Neural cell (in vitro differentiated cells): Measurements from ENCODE around the gene SCGN. TPM values are rescaled to one million over a fixed set of nuclear protein-coding genes. Genes with fewer than 3 reads are reported as not detected.

Experiments used
- H2AFZ ChIP-seq: fragments of 200-600, 300-800 bp; sonication (generic), shearing (Covaris generic); 2 replicates; pipeline ENCODE4 v1.6.0; 2014; ENCODE audit warnings: low read depth, mild to moderate bottlenecking, antibody characterized with exemption, low read length, moderate library complexity
- H3F3A ChIP-seq: fragments of 200-600 bp; shearing (Covaris generic); 2 replicates; pipeline ENCODE4 v1.6.1; 2016; ENCODE audit warnings: mild to moderate bottlenecking, moderate library complexity, mixed read lengths, antibody characterized with exemption, low read length; ENCODE audit not compliant: insufficient read depth, poor library complexity, severe bottlenecking
- H3K27ac ChIP-seq: fragments of 200-600, 300-800 bp; sonication (generic), shearing (Covaris generic); 2 replicates; pipeline ENCODE4 v1.5.1; 2014; ENCODE audit warnings: mild to moderate bottlenecking, low read length, moderate library complexity
- H3K27me3 ChIP-seq: fragments of 300-800, 200-600 bp; sonication (generic), shearing (Covaris generic); 2 replicates; pipeline ENCODE4 v1.6.0; 2014; ENCODE audit warnings: mild to moderate bottlenecking, low read depth, low read length, moderate library complexity; ENCODE audit not compliant: insufficient read depth
- H3K36me3 ChIP-seq: fragments of 300-800, 200-600 bp; sonication (generic), shearing (Covaris generic); 2 replicates; pipeline ENCODE4 v1.5.1; 2014; ENCODE audit warnings: mild to moderate bottlenecking, antibody characterized with exemption, low read length, moderate library complexity; ENCODE audit not compliant: insufficient read depth
- H3K4me2 ChIP-seq: fragments of 300-800, 200-600 bp; sonication (generic), shearing (Covaris generic); 2 replicates; pipeline ENCODE4 v1.6.0; 2014; ENCODE audit warnings: mild to moderate bottlenecking, low read length
- H3K4me3 ChIP-seq: fragments of 300-800, 200-600 bp; sonication (generic), shearing (Covaris generic); 2 replicates; pipeline ENCODE4 v1.5.1; 2014; ENCODE audit warnings: mild to moderate bottlenecking, low read length, moderate library complexity
- H3K79me2 ChIP-seq: fragments of 200-600 bp; shearing (Covaris generic); replicated peaks from 2 replicates; pipeline ENCODE4 v1.6.0; 2014; ENCODE audit warnings: mild to moderate bottlenecking, low read length, moderate library complexity; ENCODE audit not compliant: insufficient read depth
- H3K9ac ChIP-seq: fragments of 300-800, 200-600 bp; sonication (generic), shearing (Covaris generic); 2 replicates; pipeline ENCODE4 v1.6.1; 2016; ENCODE audit warnings: mild to moderate bottlenecking, low read length, mixed read lengths
- H3K9me2 ChIP-seq: fragments of 200-600 bp; shearing (Covaris generic); 2 replicates; pipeline ENCODE4 v1.6.1; 2016; ENCODE audit warnings: mild to moderate bottlenecking, low read length, mixed read lengths; ENCODE audit not compliant: insufficient read depth
- H3K9me3 ChIP-seq: fragments of 200-600, 300-800 bp; sonication (generic), shearing (Covaris generic); 2 replicates; pipeline ENCODE4 v1.6.1; 2016; ENCODE audit warnings: mild to moderate bottlenecking, mixed run types, low read length, moderate library complexity, mixed read lengths
- H4K20me1 ChIP-seq: fragments of 200-600 bp; shearing (Covaris generic); 2 replicates; pipeline ENCODE4 v1.6.1; 2016; ENCODE audit warnings: mild to moderate bottlenecking, mixed run types; ENCODE audit not compliant: insufficient read depth
- EP300 ChIP-seq: fragments of 450-650 bp; conservative IDR thresholded peaks from 2 replicates; pipeline ENCODE4 v1.6.1; 2014; ENCODE audit warnings: antibody characterized with exemption, mild to moderate bottlenecking, moderate library complexity; ENCODE audit not compliant: poor library complexity, severe bottlenecking
- EZH2 ChIP-seq: fragments of 200-600, 300-800 bp; shearing (Covaris generic), sonication (generic); IDR thresholded peaks from 2 replicates; pipeline ENCODE4 v1.6.1; 2014; ENCODE audit warnings: antibody characterized with exemption, low read length, borderline replicate concordance, mild to moderate bottlenecking; ENCODE audit not compliant: insufficient read depth, poor library complexity, severe bottlenecking
- MXI1 ChIP-seq: fragments of 450-650 bp; conservative IDR thresholded peaks from 2 replicates; pipeline ENCODE4 v1.6.1; 2014; ENCODE audit warnings: antibody characterized with exemption, mild to moderate bottlenecking; ENCODE audit not compliant: poor library complexity, severe bottlenecking
- POLR2AphosphoS5 ChIP-seq: IDR thresholded peaks from 2 replicates; pipeline ENCODE4 v1.6.1; 2012
- RAD21 ChIP-seq: fragments of 450-650 bp; conservative IDR thresholded peaks from 2 replicates; pipeline ENCODE4 v1.6.1; 2014; ENCODE audit warnings: antibody characterized with exemption, mild to moderate bottlenecking, moderate library complexity
- SMC3 ChIP-seq: fragments of 450-650 bp; conservative IDR thresholded peaks from 2 replicates; pipeline ENCODE4 v1.6.1; 2014; ENCODE audit warnings: antibody characterized with exemption, mild to moderate bottlenecking, moderate library complexity; ENCODE audit not compliant: poor library complexity
- TAF1 ChIP-seq: IDR thresholded peaks from 2 replicates; pipeline ENCODE4 v1.6.1; 2012; ENCODE audit warnings: low read depth
- polyA plus RNA-seq: library from polyadenylated mRNA; depleted of rRNA; stranded (reverse); fragments of >200 nt; gene quantifications from 2 replicates; pipeline ENCODE4 v1.2.3, GENCODE V29; 2014
- TF ChIP-seq, protein P1 (sequence below): IDR thresholded peaks from 2 replicates; pipeline ENCODE4 v1.6.1; 2012; ENCODE audit warnings: borderline replicate concordance
- TF ChIP-seq, protein P2 (sequence below): fragments of 450-650 bp; IDR thresholded peaks from 2 replicates; pipeline ENCODE4 v1.5.1; 2014; ENCODE audit warnings: antibody characterized with exemption, mild to moderate bottlenecking, moderate library complexity; ENCODE audit not compliant: poor library complexity, severe bottlenecking

The SCGN gene
- polyA plus RNA-seq, 1 donor from 2014 or later = 254 TPM

DNA sequence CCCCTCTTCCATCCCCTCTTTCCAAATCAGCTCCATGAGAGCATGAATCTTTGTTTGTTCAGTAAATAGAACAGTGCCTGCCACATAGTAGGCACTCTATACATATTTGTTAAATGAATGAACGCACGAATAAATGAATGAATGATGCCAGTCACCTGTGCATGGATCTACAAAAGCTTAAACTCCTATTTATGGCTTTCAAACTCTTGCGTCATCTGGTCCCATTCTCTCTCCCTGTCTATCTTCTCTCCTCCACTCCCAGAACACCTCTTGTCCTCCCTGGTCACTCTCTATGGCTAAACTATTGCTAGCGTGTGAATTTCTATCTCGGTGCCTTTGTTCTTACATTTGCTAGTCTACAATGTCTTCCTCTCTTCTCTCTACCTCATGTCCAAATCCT, 24.8 kb downstream of the SCGN start:
- Histone ChIP-seq H3K9ac (no peak overlapping the region), H3K9me2 (no peaks in the 10 kb centered on the region), H3K79me2 (no peaks in the 10 kb centered on the region), H3K36me3 (no peaks in the 10 kb centered on the region), H3K4me2 (no peak overlapping the region), H3K27me3 (no peaks in the 10 kb centered on the region), H4K20me1 (no peaks in the 10 kb centered on the region), H3K27ac (no peak overlapping the region), H3F3A (no peaks in the 10 kb centered on the region), H3K9me3 (no peaks in the 10 kb centered on the region), H3K4me3 (no peak overlapping the region), H2AFZ (no peak overlapping the region)
- TF ChIP-seq EP300 = no peak
- no peak for TF ChIP-seq EZH2
- no peak for TF ChIP-seq SMC3
- no peak for TF ChIP-seq RAD21

DNA sequence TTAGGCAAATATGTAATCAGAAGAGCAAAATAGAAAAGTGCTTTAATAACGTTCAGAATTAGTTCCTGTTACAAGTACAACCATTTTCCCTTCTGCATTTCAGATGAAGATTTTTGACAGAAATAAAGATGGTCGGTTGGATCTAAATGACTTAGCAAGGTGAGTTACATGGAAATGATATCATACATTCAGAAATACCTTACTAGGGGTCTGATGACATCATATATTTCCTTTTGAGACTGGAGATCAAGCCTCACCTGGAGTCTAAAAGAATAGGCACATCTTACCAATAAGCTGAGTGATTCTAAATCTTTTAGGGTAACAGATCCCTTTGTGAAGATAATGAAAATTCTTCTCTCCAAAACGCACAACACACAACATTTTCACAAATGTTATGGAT, 29.8 kb downstream of the SCGN start:
- Histone ChIP-seq H3K4me2 (no peak overlapping the region), H3K9ac (no peak overlapping the region), H3F3A (no peaks in the 10 kb centered on the region), H3K36me3 (no peaks in the 10 kb centered on the region), H3K9me3 (no peaks in the 10 kb centered on the region), H3K79me2 (no peaks in the 10 kb centered on the region), H2AFZ (no peak overlapping the region), H3K9me2 (no peaks in the 10 kb centered on the region), H4K20me1 (no peaks in the 10 kb centered on the region), H3K27ac (no peak overlapping the region), H3K27me3 (no peaks in the 10 kb centered on the region), H3K4me3 (no peak overlapping the region)
- TF ChIP-seq, protein P1, sequence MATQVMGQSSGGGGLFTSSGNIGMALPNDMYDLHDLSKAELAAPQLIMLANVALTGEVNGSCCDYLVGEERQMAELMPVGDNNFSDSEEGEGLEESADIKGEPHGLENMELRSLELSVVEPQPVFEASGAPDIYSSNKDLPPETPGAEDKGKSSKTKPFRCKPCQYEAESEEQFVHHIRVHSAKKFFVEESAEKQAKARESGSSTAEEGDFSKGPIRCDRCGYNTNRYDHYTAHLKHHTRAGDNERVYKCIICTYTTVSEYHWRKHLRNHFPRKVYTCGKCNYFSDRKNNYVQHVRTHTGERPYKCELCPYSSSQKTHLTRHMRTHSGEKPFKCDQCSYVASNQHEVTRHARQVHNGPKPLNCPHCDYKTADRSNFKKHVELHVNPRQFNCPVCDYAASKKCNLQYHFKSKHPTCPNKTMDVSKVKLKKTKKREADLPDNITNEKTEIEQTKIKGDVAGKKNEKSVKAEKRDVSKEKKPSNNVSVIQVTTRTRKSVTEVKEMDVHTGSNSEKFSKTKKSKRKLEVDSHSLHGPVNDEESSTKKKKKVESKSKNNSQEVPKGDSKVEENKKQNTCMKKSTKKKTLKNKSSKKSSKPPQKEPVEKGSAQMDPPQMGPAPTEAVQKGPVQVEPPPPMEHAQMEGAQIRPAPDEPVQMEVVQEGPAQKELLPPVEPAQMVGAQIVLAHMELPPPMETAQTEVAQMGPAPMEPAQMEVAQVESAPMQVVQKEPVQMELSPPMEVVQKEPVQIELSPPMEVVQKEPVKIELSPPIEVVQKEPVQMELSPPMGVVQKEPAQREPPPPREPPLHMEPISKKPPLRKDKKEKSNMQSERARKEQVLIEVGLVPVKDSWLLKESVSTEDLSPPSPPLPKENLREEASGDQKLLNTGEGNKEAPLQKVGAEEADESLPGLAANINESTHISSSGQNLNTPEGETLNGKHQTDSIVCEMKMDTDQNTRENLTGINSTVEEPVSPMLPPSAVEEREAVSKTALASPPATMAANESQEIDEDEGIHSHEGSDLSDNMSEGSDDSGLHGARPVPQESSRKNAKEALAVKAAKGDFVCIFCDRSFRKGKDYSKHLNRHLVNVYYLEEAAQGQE = no peak
- TF ChIP-seq MXI1 (no peak), POLR2AphosphoS5 (no peak), EP300 (no peak), SMC3 (no peak), TAF1 (no peak), RAD21 (no peak), EZH2 (no peak)
- TF ChIP-seq, protein P2, sequence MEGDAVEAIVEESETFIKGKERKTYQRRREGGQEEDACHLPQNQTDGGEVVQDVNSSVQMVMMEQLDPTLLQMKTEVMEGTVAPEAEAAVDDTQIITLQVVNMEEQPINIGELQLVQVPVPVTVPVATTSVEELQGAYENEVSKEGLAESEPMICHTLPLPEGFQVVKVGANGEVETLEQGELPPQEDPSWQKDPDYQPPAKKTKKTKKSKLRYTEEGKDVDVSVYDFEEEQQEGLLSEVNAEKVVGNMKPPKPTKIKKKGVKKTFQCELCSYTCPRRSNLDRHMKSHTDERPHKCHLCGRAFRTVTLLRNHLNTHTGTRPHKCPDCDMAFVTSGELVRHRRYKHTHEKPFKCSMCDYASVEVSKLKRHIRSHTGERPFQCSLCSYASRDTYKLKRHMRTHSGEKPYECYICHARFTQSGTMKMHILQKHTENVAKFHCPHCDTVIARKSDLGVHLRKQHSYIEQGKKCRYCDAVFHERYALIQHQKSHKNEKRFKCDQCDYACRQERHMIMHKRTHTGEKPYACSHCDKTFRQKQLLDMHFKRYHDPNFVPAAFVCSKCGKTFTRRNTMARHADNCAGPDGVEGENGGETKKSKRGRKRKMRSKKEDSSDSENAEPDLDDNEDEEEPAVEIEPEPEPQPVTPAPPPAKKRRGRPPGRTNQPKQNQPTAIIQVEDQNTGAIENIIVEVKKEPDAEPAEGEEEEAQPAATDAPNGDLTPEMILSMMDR = no peak

DNA sequence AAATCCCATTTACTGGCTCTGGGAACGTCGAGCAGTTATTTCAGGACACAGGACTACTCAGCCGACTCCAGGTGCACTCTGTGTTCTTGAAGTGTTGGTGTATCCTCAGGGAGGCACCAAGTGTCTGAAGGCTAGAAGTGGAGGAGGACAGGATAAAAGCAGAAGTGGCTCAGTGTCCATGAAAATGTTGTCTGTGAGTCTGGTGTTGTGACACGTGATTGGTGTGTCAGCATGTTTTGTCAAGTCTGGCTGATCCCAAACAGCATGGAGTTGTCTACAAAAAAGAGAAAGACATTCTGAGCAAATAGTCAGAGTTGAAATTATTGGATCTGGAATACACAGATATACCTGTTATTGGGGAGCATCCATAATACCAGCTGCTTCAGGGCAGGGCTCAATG, 30.3 kb downstream of the SCGN start:
- no peaks in the 10 kb centered on the region for H3K9me3 ChIP-seq
- no peak overlapping the region for H3K27ac ChIP-seq
- no peak overlapping the region for H3K4me3 ChIP-seq
- H3K9ac ChIP-seq = no peak overlapping the region
- H4K20me1 ChIP-seq = no peaks in the 10 kb centered on the region
- H3F3A ChIP-seq = no peaks in the 10 kb centered on the region
- H3K79me2 ChIP-seq = no peaks in the 10 kb centered on the region
- no peak overlapping the region for H3K4me2 ChIP-seq
- no peaks in the 10 kb centered on the region for H3K27me3 ChIP-seq
- TF ChIP-seq TAF1 = no peak
- no peaks in the 10 kb centered on the region for H3K36me3 ChIP-seq
- H3K9me2 ChIP-seq = no peaks in the 10 kb centered on the region
- H2AFZ ChIP-seq = no peak overlapping the region
